Measurements from ENCODE around the gene SDHC.
A peak's percentile ranks its signal among the peaks of the same experiment; 100 is the strongest.
"Not testable (repeated sequence)": the region's sequence is repeated elsewhere in the genome, so short reads cannot be mapped to it uniquely, and the experiment has no call there.

The SDHC gene

GRCh38 chr1:161388639-161389038 is 74.5 kb downstream of the SDHC start:
- DNase-seq: no peak

GRCh38 chr1:161389158-161389557 is 75.0 kb downstream of the SDHC start:
- not testable (repeated sequence) for DNase-seq

- DNase-seq: peak; percentile 92
Measured at GRCh38 chr1:161389691-161390558, 75.7 kb downstream of the SDHC start.

GRCh38 chr1:161390559-161390858 is 76.3 kb downstream of the SDHC start:
- DNase-seq: no peak

- not testable (repeated sequence) for DNase-seq
Measured at GRCh38 chr1:161391136-161391535, 77.0 kb downstream of the SDHC start.

GRCh38 chr1:161391611-161392010 is 77.4 kb downstream of the SDHC start:
- DNase-seq: no peak

- no peak for DNase-seq
Measured at GRCh38 chr1:161393151-161393550, 79.0 kb downstream of the SDHC start.

GRCh38 chr1:161397038-161397437 is 82.9 kb downstream of the SDHC start:
- DNase-seq: not testable (repeated sequence)

GRCh38 chr1:161398900-161399256 is 84.7 kb downstream of the SDHC start:
- no peak for DNase-seq

GRCh38 chr1:161399257-161399998 is 85.2 kb downstream of the SDHC start:
- DNase-seq: peak; percentile 89

GRCh38 chr1:161402446-161402845 is 88.3 kb downstream of the SDHC start:
- no peak for DNase-seq

GRCh38 chr1:161404051-161404597 is 89.9 kb downstream of the SDHC start:
- no peak for DNase-seq

- DNase-seq: not testable (repeated sequence)
Measured at GRCh38 chr1:161406551-161406950, 92.4 kb downstream of the SDHC start.

- DNase-seq: no peak
Measured at GRCh38 chr1:161407451-161407985, 93.3 kb downstream of the SDHC start.

GRCh38 chr1:161408429-161409052 is 94.4 kb downstream of the SDHC start:
- no peak for DNase-seq

GRCh38 chr1:161409848-161410635 is 95.9 kb downstream of the SDHC start:
- DNase-seq: not testable (repeated sequence)

- DNase-seq: not testable (repeated sequence)
Measured at GRCh38 chr1:161410636-161410970, 96.4 kb downstream of the SDHC start.

All from DMS 273 treated with DMSO at 0.1 percent for 48 hours (cell line).